GM18526 (cell line): Measurements from ENCODE around the gene TRMT2A.

ENCODE experiments used
- POLR2A ChIP-seq: IDR thresholded peaks from 3 replicates; pipeline ENCODE4 v1.6.1; 2011; ENCODE audit not compliant: insufficient read length; ENCODE audit errors: extremely low read depth

TRMT2A gene

GRCh38 chr22:20152464-20152890, 35.5 kb upstream of the TRMT2A start:
- no peak for TF ChIP-seq POLR2A

GRCh38 chr22:20151276-20151588, 34.2 kb upstream of the TRMT2A start:
- no peak for TF ChIP-seq POLR2A

- TF ChIP-seq POLR2A = no peak
These were observed 33.6 kb upstream of the TRMT2A start, which contains the start of gene CCDC188 for GRCh38 chr22:20150381-20151275. Gene CCDC188 (minus strand): TSS chr22:20151055. CDS start chr22:20150986, 69 bp downstream.

- TF ChIP-seq POLR2A = no peak
These were observed 32.5 kb upstream of the TRMT2A start for GRCh38 chr22:20149257-20150250.

GRCh38 chr22:20148414-20148813, 31.4 kb upstream of the TRMT2A start:
- TF ChIP-seq POLR2A = no peak

- no peak for TF ChIP-seq POLR2A
These were observed 30.4 kb upstream of the TRMT2A start for GRCh38 chr22:20147237-20147988.

- no peak for TF ChIP-seq POLR2A
These were observed 29.8 kb upstream of the TRMT2A start for GRCh38 chr22:20146777-20147176.

- no peak for TF ChIP-seq POLR2A
These were observed 28.8 kb upstream of the TRMT2A start for GRCh38 chr22:20145832-20146223.

- TF ChIP-seq POLR2A = no peak
These were observed 28.3 kb upstream of the TRMT2A start for GRCh38 chr22:20145206-20145831.

- TF ChIP-seq POLR2A = no peak
These were observed 27.0 kb upstream of the TRMT2A start for GRCh38 chr22:20143883-20144665.

- no peak for TF ChIP-seq POLR2A
These were observed 25.9 kb upstream of the TRMT2A start for GRCh38 chr22:20142711-20143621.

GRCh38 chr22:20141186-20142077, 24.4 kb upstream of the TRMT2A start:
- no peak for TF ChIP-seq POLR2A
